HG03025 (cell line): ENCODE data around the gene TNFSF11.

Experiments
- ATAC-seq: cut with Tn5 transposase; IDR thresholded peaks from one replicate; pipeline ENCODE4 v1.9.1; 2021; ENCODE audit warnings: mild to moderate bottlenecking, moderate library complexity; ENCODE audit not compliant: unreplicated experiment, low FRiP score

Gene TNFSF11

DNA sequence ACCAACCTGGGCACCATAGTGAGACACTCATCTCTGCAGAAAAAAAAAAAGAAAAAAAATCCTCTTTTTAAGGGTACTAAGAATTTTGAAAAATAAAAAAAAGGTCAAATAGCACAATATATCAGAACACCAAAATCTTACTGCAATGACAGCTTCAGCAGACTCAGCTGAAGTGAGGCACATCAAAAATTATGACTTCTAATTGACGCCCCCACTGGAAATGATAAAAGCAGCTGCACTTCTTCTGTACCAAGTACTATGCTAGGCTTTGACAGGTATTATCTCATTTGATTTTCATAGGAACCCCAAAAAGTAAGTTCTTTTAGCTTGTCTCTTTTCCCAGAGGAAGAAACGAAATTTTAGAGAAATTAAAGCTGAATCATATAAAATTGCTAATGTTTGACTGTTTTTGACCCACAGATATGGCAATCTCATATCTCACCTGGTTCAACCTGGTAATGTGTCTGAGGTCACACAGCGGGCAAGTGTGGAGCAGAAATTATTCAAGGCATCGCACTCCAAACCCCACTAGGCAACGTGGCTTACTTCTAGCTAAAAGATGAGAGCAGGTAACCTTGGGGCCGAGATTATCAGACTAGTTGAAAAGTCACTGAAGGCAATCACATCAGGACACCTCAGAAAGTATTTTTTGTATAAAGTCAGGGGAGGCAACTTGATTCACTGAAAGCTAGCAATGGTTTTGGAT, 78.1 kb downstream of the TNFSF11 start:
- no peak for ATAC-seq

GRCh38 chr13:42652642-42653415, 78.9 kb downstream of the TNFSF11 start:
- ATAC-seq, result no peak

- no peak for ATAC-seq
These were observed 79.7 kb downstream of the TNFSF11 start for GRCh38 chr13:42653679-42654078.

DNA sequence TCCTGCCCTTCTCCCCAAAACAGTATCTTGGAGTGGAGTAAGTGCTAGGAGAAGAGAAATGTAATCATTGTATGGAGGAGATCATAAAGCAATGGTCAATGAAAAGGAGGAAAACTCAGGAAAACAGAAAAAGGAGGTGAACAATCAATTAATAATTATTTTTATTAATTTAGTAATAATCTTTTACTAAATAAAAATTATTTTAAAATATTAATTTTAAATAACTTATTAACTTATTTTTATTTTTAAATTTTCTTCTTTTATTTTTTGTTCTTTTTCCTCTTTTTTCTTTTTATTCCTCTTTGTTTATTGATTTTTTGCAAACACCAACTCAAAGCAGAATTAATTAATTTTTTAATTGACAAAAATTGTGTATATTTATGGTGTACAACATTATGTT, 80.3 kb downstream of the TNFSF11 start:
- ATAC-seq, result no peak

DNA sequence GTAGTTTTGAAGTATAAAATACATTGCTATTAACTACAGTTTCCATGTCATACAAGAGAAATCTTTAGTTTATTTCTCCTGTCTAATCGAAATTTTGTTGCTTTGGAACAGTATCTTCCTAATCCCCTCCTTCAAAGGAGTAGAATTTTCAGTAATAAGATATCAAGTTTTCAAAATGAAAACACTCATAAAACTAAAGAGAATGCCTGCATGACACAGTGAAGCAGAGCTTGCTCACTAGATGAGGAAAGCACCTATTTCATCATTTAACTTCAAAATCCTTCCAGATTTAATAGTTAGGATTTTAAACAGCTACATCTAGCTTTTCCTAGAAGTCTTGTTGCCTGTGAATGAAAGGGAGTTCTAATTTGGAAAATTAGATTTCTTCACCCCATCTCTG, 80.8 kb downstream of the TNFSF11 start:
- no peak for ATAC-seq

GRCh38 chr13:42656161-42656560, 82.2 kb downstream of the TNFSF11 start:
- ATAC-seq, result no peak

GRCh38 chr13:42656958-42657357, 83.0 kb downstream of the TNFSF11 start:
- no peak for ATAC-seq
